HepG2 (cell line): Measurements from ENCODE around the gene MSMB. TPM values are rescaled to one million over a fixed set of nuclear protein-coding genes. Genes with fewer than 3 reads are reported as not detected.
A peak's percentile ranks its signal among the peaks of the same experiment; 100 is the strongest.

Experiments
- KLF16 ChIP-seq, 2 experiments: sonication (generic) in 1 of 2; formaldehyde crosslinking in 1 of 2; IDR thresholded peaks; 2 replicates each; pipeline versions ENCODE4 v1.6.1 to v1.8.0; 2016 to 2023; ENCODE audit warnings: missing genetic modification reagents in 2 of 2, missing compliant biosample characterization in 1 of 2
- MEF2D ChIP-seq: sonication (generic); formaldehyde crosslinking; IDR thresholded peaks from 2 replicates; pipeline ENCODE4 v1.5.1; 2020; ENCODE audit warnings: mild to moderate bottlenecking, missing genetic modification reagents
- MLLT10 ChIP-seq: sonication (generic); formaldehyde crosslinking; IDR thresholded peaks from 2 replicates; pipeline ENCODE4 v1.4.0; 2020; ENCODE audit warnings: missing genetic modification reagents
- MTF2 ChIP-seq: sonication (generic); formaldehyde crosslinking; IDR thresholded peaks from 2 replicates; pipeline ENCODE4 v1.5.0; 2020; ENCODE audit warnings: missing genetic modification reagents, borderline replicate concordance
- NR1H2 ChIP-seq: sonication (generic); formaldehyde crosslinking; IDR thresholded peaks from 2 replicates; pipeline ENCODE4 v1.8.1; 2022; ENCODE audit warnings: low read depth, missing genetic modification reagents, borderline replicate concordance
- PAF1 ChIP-seq: IDR thresholded peaks from 2 replicates; pipeline ENCODE4 v1.6.1; 2016; ENCODE audit warnings: missing genetic modification reagents, missing compliant biosample characterization
- RBFOX2 ChIP-seq: fragments of 200-400 bp; formaldehyde crosslinking; IDR thresholded peaks from 2 replicates; pipeline ENCODE4 v1.6.1; 2017; ENCODE audit warnings: low read depth, mild to moderate bottlenecking, low read length
- ZBTB26 ChIP-seq: IDR thresholded peaks from 2 replicates; pipeline ENCODE4 v1.6.1; 2016; ENCODE audit warnings: missing compliant biosample characterization, missing genetic modification reagents, borderline replicate concordance
- ZMYM4 ChIP-seq: sonication (generic); formaldehyde crosslinking; IDR thresholded peaks from 2 replicates; pipeline ENCODE4 v1.8.1; 2023; ENCODE audit warnings: mild to moderate bottlenecking, missing genetic modification reagents
- ZNF629 ChIP-seq: sonication (generic); formaldehyde crosslinking; conservative IDR thresholded peaks from 2 replicates; pipeline ENCODE4 v1.5.0; 2020; ENCODE audit warnings: missing genetic modification reagents
- ZNF678 ChIP-seq: sonication (generic); formaldehyde crosslinking; IDR thresholded peaks from 2 replicates; pipeline ENCODE4 v1.4.0; 2020; ENCODE audit warnings: mild to moderate bottlenecking, missing genetic modification reagents
- ZNF768 ChIP-seq: sonication (generic); formaldehyde crosslinking; IDR thresholded peaks from 2 replicates; pipeline ENCODE4 v1.4.0; 2020; ENCODE audit warnings: missing genetic modification reagents
- polyA plus RNA-seq, 8 experiments: library from polyadenylated mRNA; depleted of rRNA in 3 of 8; stranded (reverse) in 7 of 8; unstranded in 1 of 8; fragments of >200 nt; fragmentation: Illumina TruSeq in 4 of 8; extraction: Trizol in 4 of 8; gene quantifications; 2 replicates each; pipeline versions ENCODE4 v1.2.1 to v1.2.3, GENCODE V29; 2011 to 2016; ENCODE audit warnings: low read depth in 4 of 8, missing spikeins in 1 of 8, mixed read lengths in 1 of 8; ENCODE audit not compliant: insufficient read depth in 1 of 8
- total RNA-seq, 5 experiments: library from RNA; depleted of rRNA; stranded (reverse); fragments of >200 nt; fragmentation: Illumina TruSeq; extraction: Trizol; gene quantifications; 2 replicates each; pipeline ENCODE4 v1.2.3, GENCODE V29; 2016; ENCODE audit warnings: low read depth in 1 of 5
- TF ChIP-seq, protein P1 (sequence below): sonication (generic); formaldehyde crosslinking; IDR thresholded peaks from 2 replicates; pipeline ENCODE4 v1.5.1; 2020; ENCODE audit warnings: missing genetic modification reagents, mild to moderate bottlenecking, borderline replicate concordance
- TF ChIP-seq, protein P2 (sequence below): sonication (generic); formaldehyde crosslinking; conservative IDR thresholded peaks from 2 replicates; pipeline ENCODE4 v1.8.0; 2022; ENCODE audit warnings: mild to moderate bottlenecking, moderate library complexity, missing genetic modification reagents
- TF ChIP-seq, protein P3 (sequence below): IDR thresholded peaks from 2 replicates; pipeline ENCODE4 v1.6.1; 2018; ENCODE audit warnings: missing genetic modification reagents, mild to moderate bottlenecking, missing compliant biosample characterization
- TF ChIP-seq, protein P4 (sequence below): sonication (generic); formaldehyde crosslinking; IDR thresholded peaks from 2 replicates; pipeline ENCODE4 v1.4.0; 2020; ENCODE audit warnings: missing genetic modification reagents, mild to moderate bottlenecking, borderline replicate concordance
- TF ChIP-seq, protein P5 (sequence below): sonication (generic); formaldehyde crosslinking; IDR thresholded peaks from 2 replicates; pipeline ENCODE4 v1.5.0; 2020; ENCODE audit warnings: mild to moderate bottlenecking, missing genetic modification reagents

Gene MSMB
- total and polyA plus RNA-seq, 2 of the 13 experiments (the other 11 are each of a cell fraction or from before 2014, with no cell fraction given), result 0.84 TPM; not detected in 1

- TF ChIP-seq, protein P1, sequence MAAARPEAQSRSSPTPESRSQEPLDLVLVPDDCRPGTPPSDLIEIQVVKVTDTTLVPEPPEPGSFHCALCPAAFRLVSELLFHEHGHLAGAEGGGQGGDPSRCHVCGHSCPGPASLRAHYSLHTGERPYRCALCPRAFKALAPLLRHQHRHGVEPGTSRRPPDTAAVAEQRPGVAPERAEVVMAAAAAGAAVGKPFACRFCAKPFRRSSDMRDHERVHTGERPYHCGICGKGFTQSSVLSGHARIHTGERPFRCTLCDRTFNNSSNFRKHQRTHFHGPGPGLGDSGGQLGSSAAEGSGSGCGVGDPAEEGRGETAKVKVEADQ (CRISPR knock-in tag), result peak; percentile 93
- TF ChIP-seq KLF16 (CRISPR knock-in tag; IDR thresholded peaks at IDR 0.05) (peak in 1 of 2 experiments; percentile 86; a peak in 2 of 4 replicates), ZMYM4 (peak; percentile 88), MLLT10 (CRISPR knock-in tag) (no peak), MTF2 (CRISPR knock-in tag) (no peak), RBFOX2 (peak; percentile 99), PAF1 (CRISPR knock-in tag) (no peak; the same call in 1 of the 2 replicates), ZNF629 (CRISPR knock-in tag) (0 out of 2 replicates have a peak, but pooled peaks have one; percentile 19), MEF2D (CRISPR knock-in tag) (peak; percentile 51; the same call in 1 of the 2 replicates), ZNF768 (CRISPR knock-in tag) (peak; percentile 42; the same call in 1 of the 2 replicates), ZBTB26 (CRISPR knock-in tag) (no peak; the same call in 1 of the 2 replicates), NR1H2 (CRISPR knock-in tag) (no peak), ZNF678 (CRISPR knock-in tag) (0 out of 2 replicates have a peak, but pooled peaks have one; percentile 46)
- TF ChIP-seq, protein P2, sequence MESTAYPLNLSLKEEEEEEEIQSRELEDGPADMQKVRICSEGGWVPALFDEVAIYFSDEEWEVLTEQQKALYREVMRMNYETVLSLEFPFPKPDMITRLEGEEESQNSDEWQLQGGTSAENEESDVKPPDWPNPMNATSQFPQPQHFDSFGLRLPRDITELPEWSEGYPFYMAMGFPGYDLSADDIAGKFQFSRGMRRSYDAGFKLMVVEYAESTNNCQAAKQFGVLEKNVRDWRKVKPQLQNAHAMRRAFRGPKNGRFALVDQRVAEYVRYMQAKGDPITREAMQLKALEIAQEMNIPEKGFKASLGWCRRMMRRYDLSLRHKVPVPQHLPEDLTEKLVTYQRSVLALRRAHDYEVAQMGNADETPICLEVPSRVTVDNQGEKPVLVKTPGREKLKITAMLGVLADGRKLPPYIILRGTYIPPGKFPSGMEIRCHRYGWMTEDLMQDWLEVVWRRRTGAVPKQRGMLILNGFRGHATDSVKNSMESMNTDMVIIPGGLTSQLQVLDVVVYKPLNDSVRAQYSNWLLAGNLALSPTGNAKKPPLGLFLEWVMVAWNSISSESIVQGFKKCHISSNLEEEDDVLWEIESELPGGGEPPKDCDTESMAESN (CRISPR knock-in tag), result no peak
- TF ChIP-seq, protein P3, sequence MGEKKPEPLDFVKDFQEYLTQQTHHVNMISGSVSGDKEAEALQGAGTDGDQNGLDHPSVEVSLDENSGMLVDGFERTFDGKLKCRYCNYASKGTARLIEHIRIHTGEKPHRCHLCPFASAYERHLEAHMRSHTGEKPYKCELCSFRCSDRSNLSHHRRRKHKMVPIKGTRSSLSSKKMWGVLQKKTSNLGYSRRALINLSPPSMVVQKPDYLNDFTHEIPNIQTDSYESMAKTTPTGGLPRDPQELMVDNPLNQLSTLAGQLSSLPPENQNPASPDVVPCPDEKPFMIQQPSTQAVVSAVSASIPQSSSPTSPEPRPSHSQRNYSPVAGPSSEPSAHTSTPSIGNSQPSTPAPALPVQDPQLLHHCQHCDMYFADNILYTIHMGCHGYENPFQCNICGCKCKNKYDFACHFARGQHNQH (CRISPR knock-in tag), result peak; percentile 60; the same call in 1 of the 2 replicates
- TF ChIP-seq, protein P4, sequence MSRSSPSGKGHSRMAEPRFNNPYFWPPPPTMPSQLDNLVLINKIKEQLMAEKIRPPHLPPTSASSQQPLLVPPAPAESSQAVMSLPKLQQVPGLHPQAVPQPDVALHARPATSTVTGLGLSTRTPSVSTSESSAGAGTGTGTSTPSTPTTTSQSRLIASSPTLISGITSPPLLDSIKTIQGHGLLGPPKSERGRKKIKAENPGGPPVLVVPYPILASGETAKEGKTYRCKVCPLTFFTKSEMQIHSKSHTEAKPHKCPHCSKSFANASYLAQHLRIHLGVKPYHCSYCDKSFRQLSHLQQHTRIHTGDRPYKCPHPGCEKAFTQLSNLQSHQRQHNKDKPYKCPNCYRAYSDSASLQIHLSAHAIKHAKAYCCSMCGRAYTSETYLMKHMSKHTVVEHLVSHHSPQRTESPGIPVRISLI, result 0 out of 2 replicates have a peak, but pooled peaks have one; percentile 5
- TF ChIP-seq, protein P5, sequence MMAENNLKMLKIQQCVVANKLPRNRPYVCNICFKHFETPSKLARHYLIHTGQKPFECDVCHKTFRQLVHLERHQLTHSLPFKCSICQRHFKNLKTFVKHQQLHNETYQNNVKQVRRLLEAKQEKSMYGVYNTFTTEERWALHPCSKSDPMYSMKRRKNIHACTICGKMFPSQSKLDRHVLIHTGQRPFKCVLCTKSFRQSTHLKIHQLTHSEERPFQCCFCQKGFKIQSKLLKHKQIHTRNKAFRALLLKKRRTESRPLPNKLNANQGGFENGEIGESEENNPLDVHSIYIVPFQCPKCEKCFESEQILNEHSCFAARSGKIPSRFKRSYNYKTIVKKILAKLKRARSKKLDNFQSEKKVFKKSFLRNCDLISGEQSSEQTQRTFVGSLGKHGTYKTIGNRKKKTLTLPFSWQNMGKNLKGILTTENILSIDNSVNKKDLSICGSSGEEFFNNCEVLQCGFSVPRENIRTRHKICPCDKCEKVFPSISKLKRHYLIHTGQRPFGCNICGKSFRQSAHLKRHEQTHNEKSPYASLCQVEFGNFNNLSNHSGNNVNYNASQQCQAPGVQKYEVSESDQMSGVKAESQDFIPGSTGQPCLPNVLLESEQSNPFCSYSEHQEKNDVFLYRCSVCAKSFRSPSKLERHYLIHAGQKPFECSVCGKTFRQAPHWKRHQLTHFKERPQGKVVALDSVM (CRISPR knock-in tag), result no peak; the same call in 1 of the 2 replicates
Measured at GRCh38 chr10:46030091-46030937, 15.8 kb downstream of the MSMB start, which contains the start of gene NCOA4 (continued).
